Measurements from ENCODE around the gene CMSS1.

DNA sequence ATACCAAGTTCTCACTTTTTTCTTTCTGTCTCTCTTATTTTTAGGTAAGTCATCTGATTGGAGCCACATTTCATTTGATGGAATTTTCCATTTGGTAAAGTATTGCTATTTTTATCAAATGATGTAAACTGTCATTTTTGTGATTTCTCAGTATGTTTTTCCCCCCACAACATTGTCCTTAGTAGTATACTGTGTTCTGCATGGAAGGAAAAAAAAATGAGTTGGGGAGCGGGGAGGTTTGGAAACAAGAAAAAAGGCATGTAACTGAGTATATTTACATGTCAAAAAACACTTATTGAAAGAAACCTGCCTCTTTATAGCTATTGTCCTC is 192.4 kb downstream of the CMSS1 start:
- TF ChIP-seq, protein P1, sequence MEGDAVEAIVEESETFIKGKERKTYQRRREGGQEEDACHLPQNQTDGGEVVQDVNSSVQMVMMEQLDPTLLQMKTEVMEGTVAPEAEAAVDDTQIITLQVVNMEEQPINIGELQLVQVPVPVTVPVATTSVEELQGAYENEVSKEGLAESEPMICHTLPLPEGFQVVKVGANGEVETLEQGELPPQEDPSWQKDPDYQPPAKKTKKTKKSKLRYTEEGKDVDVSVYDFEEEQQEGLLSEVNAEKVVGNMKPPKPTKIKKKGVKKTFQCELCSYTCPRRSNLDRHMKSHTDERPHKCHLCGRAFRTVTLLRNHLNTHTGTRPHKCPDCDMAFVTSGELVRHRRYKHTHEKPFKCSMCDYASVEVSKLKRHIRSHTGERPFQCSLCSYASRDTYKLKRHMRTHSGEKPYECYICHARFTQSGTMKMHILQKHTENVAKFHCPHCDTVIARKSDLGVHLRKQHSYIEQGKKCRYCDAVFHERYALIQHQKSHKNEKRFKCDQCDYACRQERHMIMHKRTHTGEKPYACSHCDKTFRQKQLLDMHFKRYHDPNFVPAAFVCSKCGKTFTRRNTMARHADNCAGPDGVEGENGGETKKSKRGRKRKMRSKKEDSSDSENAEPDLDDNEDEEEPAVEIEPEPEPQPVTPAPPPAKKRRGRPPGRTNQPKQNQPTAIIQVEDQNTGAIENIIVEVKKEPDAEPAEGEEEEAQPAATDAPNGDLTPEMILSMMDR (IDR thresholded peaks at IDR 0.05; ENCODE audit: insufficient read depth, low read length) = no peak
- TF ChIP-seq SPI1 (IDR thresholded peaks at IDR 0.05; ENCODE audit: borderline replicate concordance, low read depth) = no peak
- TF ChIP-seq, protein P2, sequence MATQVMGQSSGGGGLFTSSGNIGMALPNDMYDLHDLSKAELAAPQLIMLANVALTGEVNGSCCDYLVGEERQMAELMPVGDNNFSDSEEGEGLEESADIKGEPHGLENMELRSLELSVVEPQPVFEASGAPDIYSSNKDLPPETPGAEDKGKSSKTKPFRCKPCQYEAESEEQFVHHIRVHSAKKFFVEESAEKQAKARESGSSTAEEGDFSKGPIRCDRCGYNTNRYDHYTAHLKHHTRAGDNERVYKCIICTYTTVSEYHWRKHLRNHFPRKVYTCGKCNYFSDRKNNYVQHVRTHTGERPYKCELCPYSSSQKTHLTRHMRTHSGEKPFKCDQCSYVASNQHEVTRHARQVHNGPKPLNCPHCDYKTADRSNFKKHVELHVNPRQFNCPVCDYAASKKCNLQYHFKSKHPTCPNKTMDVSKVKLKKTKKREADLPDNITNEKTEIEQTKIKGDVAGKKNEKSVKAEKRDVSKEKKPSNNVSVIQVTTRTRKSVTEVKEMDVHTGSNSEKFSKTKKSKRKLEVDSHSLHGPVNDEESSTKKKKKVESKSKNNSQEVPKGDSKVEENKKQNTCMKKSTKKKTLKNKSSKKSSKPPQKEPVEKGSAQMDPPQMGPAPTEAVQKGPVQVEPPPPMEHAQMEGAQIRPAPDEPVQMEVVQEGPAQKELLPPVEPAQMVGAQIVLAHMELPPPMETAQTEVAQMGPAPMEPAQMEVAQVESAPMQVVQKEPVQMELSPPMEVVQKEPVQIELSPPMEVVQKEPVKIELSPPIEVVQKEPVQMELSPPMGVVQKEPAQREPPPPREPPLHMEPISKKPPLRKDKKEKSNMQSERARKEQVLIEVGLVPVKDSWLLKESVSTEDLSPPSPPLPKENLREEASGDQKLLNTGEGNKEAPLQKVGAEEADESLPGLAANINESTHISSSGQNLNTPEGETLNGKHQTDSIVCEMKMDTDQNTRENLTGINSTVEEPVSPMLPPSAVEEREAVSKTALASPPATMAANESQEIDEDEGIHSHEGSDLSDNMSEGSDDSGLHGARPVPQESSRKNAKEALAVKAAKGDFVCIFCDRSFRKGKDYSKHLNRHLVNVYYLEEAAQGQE (IDR thresholded peaks at IDR 0.05; ENCODE audit: insufficient replicate concordance, low read depth) = no peak
- no peak for TF ChIP-seq POLR2AphosphoS5 (IDR thresholded peaks at IDR 0.05; ENCODE audit: low read depth)
- TF ChIP-seq GABPA (IDR thresholded peaks at IDR 0.05; ENCODE audit: low read depth) = no peak
